ENCODE data around the gene NEO1. TPM values are rescaled to one million over a fixed set of nuclear protein-coding genes. Genes with fewer than 3 reads are reported as not detected.

The NEO1 gene
- total RNA-seq, 2 donors from 2014 or later: 7.0 to 8.1 TPM

DNA sequence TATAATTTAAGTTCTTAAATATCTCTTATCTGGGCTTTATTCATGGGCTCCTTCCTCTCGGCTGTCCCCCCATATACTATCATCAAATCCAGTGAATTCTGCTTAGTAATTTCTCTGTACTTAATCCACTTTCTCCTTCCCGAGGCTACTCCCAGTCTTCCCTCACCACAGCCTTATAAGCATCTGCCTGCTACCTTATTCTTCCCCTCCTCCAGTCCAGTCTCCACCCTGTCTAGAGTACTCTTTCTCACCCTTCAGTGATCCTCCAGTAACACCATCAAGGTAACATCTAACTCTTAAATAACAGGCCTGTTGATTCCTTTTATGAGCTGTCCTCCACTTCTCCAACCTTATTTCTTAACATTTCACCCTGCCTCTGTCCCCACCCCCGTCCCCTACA, 65.8 kb downstream of the NEO1 start:
- H3K4me1 Mint-ChIP-seq (ENCODE audit: low read depth): no peaks in the 10 kb centered on the region
- ATAC-seq (replicated peaks in 1 of 2) (no peak), DNase-seq (no peak)
- no peak overlapping the region for H3K4me3 Mint-ChIP-seq
- no peaks in the 10 kb centered on the region for H3K36me3 Mint-ChIP-seq (ENCODE audit: insufficient read depth in 2 of 2)
- H3K9me3 Mint-ChIP-seq: no peaks in the 10 kb centered on the region
- H3K27me3 Mint-ChIP-seq (ENCODE audit: low read depth): no peaks in the 10 kb centered on the region
- H3K27ac Mint-ChIP-seq: no peak overlapping the region

DNA sequence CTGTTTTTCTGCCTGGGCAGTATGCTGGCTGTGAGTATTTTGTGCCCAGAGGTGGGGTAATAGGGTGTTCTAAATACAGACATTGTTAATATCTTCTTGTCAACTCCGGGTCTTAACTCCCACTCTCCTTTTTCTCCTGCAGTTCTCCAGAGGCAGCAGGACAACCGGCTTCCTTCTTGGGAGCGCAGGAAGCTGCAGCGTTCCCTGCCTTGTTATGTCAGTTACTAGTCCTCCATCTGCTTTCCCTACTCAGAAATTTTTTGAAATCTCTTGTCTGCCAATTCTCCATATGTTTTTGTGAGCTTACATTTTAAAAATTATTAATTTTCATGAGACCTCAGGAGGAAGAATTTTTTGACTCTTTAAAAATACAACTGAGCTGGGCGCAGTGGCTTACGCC, 67.2 kb downstream of the NEO1 start:
- no peaks in the 10 kb centered on the region for H3K36me3 Mint-ChIP-seq (ENCODE audit: insufficient read depth in 2 of 2)
- no peaks in the 10 kb centered on the region for H3K4me1 Mint-ChIP-seq (ENCODE audit: low read depth)
- H3K27ac Mint-ChIP-seq: no peak overlapping the region
- no peaks in the 10 kb centered on the region for H3K9me3 Mint-ChIP-seq
- ATAC-seq (replicated peaks in 1 of 2): no peak
- no peak overlapping the region for H3K4me3 Mint-ChIP-seq
- no peaks in the 10 kb centered on the region for H3K27me3 Mint-ChIP-seq (ENCODE audit: low read depth)
- no peak for DNase-seq

DNA sequence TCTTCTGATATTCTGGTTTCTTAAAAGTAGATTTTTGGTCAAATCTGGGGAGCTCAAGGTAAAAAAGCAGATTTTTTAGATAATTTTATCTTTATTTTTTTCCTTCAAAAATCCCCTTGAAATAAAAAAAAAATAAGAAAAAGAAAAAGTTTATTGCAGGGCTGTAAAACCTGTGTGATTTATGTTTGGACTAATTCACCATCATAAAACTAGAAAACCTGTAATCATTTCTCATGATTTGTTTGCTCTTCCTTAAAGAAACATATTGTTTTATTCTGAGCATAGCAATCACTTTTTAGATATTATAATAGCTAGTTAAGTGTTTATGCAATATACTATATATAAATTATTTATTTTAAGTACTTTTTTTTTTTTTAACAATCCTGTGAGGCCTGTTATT, 68.0 kb downstream of the NEO1 start:
- H3K9me3 Mint-ChIP-seq: no peaks in the 10 kb centered on the region
- no peaks in the 10 kb centered on the region for H3K27me3 Mint-ChIP-seq (ENCODE audit: low read depth)
- H3K36me3 Mint-ChIP-seq (ENCODE audit: insufficient read depth in 2 of 2): no peaks in the 10 kb centered on the region
- no peak overlapping the region for H3K4me3 Mint-ChIP-seq
- ATAC-seq (replicated peaks in 1 of 2): no peak
- H3K27ac Mint-ChIP-seq: no peak overlapping the region
- no peaks in the 10 kb centered on the region for H3K4me1 Mint-ChIP-seq (ENCODE audit: low read depth)
- DNase-seq: no peak

DNA sequence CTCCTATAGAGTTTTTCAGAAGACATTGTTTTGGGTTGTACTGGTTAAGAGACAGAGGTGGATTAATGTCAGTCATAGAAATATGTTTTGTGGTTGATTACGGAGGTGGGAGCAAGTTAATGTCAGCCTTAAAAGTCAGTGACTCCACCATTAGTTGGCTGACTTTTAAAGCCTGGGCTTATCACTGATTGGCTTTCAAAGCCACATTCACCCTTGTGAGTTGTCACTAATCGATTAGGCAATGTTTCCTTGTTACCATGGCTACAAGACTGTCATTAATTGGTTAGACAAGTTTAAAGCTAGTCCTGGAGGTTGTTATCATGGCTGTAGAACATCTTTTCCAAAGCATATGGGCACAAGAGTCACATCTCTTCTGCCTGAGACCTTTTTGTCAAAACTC, 73.0 kb downstream of the NEO1 start:
- no peak overlapping the region for H3K4me3 Mint-ChIP-seq
- H3K4me1 Mint-ChIP-seq (ENCODE audit: low read depth): no peaks in the 10 kb centered on the region
- DNase-seq (no peak), ATAC-seq (replicated peaks in 1 of 2) (no peak)
- H3K9me3 Mint-ChIP-seq: no peaks in the 10 kb centered on the region
- H3K27me3 Mint-ChIP-seq (ENCODE audit: low read depth): no peaks in the 10 kb centered on the region
- H3K36me3 Mint-ChIP-seq (ENCODE audit: insufficient read depth in 2 of 2): no peaks in the 10 kb centered on the region
- no peak overlapping the region for H3K27ac Mint-ChIP-seq

DNA sequence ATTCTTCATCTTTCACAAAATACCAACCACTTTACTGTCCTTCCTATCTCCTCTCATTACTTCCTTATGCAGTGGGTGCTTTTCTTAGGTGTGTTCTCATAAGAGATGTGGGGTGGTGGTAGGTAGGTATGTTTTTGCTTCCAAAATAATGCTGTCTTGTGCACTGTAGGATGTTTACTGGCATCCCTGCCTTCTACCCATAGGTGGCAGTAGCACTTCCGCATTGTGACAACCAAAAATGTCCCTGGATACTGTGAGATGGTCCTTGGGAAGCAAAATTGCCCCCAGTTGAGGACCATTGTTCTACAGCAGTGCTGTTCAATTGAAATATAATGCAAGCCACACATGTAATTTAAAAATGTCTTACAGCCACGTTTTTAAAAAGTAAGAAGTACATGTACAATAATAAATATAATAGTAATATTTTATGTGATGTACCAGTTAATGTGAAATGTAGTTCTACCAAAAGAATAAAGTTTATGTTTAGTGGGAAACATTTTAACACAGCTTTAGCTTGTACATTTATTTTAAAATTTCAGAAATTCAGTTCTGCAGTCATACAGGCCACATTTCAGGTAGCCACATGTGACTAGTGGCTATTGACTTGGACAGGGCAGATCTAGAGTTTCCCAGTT, 75.2 kb downstream of the NEO1 start:
- DNase-seq (peak; percentile 14 to 29), ATAC-seq (replicated peaks in 1 of 2) (peak; percentile 58)
- Mint-ChIP-seq H3K27me3 (ENCODE audit: low read depth) (no peaks in the 10 kb centered on the region), H3K4me3 (no peak overlapping the region), H3K4me1 (ENCODE audit: low read depth) (no peaks in the 10 kb centered on the region), H3K36me3 (ENCODE audit: insufficient read depth in 2 of 2) (no peaks in the 10 kb centered on the region), H3K9me3 (no peaks in the 10 kb centered on the region), H3K27ac (no peak overlapping the region)

DNA sequence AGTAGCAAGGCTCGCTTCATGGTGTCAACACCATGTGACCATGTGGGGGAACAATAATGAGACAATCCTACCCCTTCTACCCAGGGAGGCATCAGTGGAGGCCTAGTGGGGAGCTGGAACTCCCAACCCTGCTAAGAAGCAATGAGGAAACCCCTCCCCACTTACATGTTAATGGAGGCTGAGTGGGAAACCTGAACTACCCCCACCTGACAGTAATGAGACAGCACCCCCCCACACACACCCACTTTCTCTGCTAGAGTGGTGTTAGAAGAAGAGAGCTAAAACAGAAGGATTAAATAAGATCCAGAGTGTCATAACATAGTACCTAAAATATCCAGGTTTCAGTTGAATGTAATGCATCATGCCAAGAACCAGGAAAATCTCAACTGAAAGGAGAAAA, 78.6 kb downstream of the NEO1 start:
- Mint-ChIP-seq H3K9me3 (no peaks in the 10 kb centered on the region), H3K27ac (no peak overlapping the region), H3K4me1 (ENCODE audit: low read depth) (no peaks in the 10 kb centered on the region), H3K4me3 (no peak overlapping the region), H3K27me3 (ENCODE audit: low read depth) (no peaks in the 10 kb centered on the region), H3K36me3 (ENCODE audit: insufficient read depth in 2 of 2) (no peaks in the 10 kb centered on the region)
- DNase-seq: no peak
- ATAC-seq (replicated peaks in 1 of 2): no peak

DNA sequence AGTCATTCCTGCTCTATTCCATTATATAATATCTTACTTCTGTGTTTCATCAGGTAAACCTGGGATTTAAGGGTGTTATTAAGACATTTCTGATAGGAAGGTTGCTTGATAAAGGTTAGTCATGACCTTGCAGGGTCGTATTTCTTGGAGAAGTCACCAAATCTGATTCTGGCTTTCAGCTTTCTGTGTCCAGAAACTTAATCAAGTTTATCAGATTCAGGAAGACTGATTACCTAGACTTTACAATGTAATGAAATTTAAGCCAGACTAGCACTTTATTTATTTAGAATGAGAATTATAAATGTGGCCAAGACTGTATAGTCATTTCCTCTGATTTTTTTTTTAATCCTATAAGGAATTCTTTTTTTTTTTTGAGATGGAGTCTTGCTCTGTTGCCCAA, 81.9 kb downstream of the NEO1 start:
- Mint-ChIP-seq H3K9me3 (no peaks in the 10 kb centered on the region), H3K36me3 (ENCODE audit: insufficient read depth in 2 of 2) (no peaks in the 10 kb centered on the region), H3K4me1 (ENCODE audit: low read depth) (no peaks in the 10 kb centered on the region), H3K27ac (no peak overlapping the region), H3K27me3 (ENCODE audit: low read depth) (no peaks in the 10 kb centered on the region), H3K4me3 (no peak overlapping the region)
- ATAC-seq (replicated peaks in 1 of 2) (no peak), DNase-seq (no peak)

DNA sequence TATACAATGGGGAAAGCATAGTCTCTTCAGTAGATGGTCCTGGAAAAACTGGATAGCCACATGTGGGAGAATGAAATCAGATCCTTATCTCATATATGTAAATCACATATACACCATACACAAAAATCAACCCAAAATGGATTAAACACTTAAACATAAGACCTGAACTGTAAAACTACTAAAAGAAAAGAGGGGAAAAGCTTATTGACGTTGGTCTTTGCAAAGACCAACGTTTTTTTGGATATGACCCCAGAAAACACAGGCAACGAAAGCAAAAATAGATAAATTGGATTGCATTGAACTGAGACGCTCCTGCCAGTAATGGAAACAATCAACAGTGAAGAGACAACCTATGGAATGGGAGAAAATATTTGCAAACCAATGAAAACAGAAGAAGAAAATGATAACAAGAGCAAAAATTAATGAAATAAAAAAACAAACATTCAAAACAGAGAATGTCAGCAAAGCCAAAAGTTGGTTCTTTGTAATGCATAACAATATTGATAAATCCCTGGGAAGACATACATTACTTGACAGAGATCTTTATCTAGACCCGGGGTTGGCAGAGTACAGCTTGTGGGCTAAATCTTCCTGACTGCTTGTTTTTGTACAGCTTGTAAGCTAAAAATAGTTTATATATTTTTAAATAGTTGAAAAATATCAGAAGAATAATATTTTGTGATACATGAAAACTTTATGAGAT, 86.9 kb downstream of the NEO1 start:
- H3K27ac Mint-ChIP-seq: no peak overlapping the region
- no peak overlapping the region for H3K4me3 Mint-ChIP-seq

DNA sequence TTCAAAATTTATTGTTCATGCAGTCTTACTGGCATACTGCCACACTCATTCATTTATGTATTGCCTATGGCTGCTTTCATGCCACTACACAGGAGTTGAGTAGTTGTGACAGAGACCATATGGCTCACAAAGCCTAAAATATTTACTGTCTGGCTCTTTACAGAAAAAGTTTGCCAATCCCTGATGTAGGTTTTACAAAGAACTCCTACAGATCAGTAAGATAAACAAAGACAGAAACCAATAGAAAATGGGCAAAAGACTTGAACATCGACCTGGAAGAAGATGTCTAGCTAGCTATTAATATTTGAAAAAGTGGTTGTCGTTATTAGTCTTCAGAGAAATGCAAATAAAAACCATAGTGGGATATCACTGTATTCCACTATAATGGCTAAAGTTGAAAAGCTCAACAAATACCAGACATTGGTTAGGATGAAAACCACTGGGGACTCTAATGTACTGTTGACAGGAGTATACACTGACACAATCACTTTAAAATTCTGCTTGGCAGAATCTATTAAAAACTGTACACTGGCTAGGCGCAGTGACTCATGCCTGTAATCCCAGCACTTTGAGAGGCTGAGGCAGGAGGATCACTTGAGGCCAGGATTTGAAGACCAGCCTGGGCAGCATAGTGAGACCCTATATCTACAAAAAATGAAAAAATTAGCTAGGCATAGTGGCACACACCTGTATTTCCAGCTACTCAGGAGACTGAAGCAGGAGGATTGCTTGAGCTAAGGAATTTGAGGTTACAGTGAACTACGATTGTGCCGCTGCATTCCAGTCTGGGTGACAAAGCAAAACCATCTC, 87.7 kb downstream of the NEO1 start:
- Mint-ChIP-seq H3K36me3 (ENCODE audit: insufficient read depth in 2 of 2) (peaks cover 0 to 3% of the 10 kb centered on the region in 2 donors), H3K4me1 (ENCODE audit: low read depth) (peaks cover 35% of the 10 kb centered on the region), H3K27me3 (ENCODE audit: low read depth) (no peaks in the 10 kb centered on the region), H3K27ac (no peak overlapping the region), H3K9me3 (peaks cover 0 to 2% of the 10 kb centered on the region in 2 donors), H3K4me3 (no peak overlapping the region)
- ATAC-seq (replicated peaks in 1 of 2) (no peak), DNase-seq (no peak)

More for the DNA sequence above, 86.9 kb downstream of the NEO1 start:
- Mint-ChIP-seq H3K4me1 (ENCODE audit: low read depth) (peaks cover 31% of the 10 kb centered on the region), H3K36me3 (ENCODE audit: insufficient read depth in 2 of 2) (peaks cover 0 to 3% of the 10 kb centered on the region in 2 donors), H3K27me3 (ENCODE audit: low read depth) (no peaks in the 10 kb centered on the region), H3K9me3 (peaks cover 0 to 2% of the 10 kb centered on the region in 2 donors)
- ATAC-seq (replicated peaks in 1 of 2) (no peak), DNase-seq (no peak)

DNA sequence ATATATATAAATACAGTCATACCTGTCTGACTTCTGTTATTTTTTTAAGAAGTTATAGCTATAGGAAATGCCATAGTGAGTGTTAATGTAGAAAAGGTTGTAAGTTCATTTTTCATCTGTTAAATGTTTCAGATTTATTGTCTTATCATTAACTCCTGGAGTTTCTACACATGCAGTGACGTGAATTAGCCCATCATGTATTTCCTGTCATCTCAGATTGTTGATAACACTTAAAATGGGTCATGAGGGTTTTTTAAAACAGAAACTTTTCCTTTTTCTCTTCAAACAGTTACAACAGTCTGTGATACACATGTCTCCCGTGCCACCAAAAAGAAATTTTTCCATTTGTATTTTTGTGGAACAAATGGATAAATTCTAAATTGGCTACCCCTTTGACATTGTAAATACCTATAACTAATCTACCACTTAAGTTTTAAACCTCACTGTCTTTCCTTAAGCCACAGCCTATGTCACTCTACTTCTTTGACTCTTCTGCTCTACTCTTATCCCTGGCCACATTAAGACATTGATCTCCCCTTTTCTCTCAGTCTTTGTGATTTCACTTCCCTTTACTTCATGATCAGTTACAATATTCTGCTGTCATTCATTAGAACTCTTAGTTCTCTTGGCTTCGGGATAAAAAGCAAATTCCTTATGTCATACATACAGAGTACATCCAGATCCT, 89.1 kb downstream of the NEO1 start:
- H3K27ac Mint-ChIP-seq: peak overlapping the region; percentile 75
- H3K9me3 Mint-ChIP-seq: peaks cover 0 to 2% of the 10 kb centered on the region in 2 donors
- peaks cover 0 to 3% of the 10 kb centered on the region in 2 donors for H3K36me3 Mint-ChIP-seq (ENCODE audit: insufficient read depth in 2 of 2)
- H3K27me3 Mint-ChIP-seq (ENCODE audit: low read depth): no peaks in the 10 kb centered on the region
- H3K4me3 Mint-ChIP-seq: peak overlapping the region; percentile 12 to 39
- H3K4me1 Mint-ChIP-seq (ENCODE audit: low read depth): peaks cover 35% of the 10 kb centered on the region
- ATAC-seq (replicated peaks in 1 of 2) (peak in 1 of 2 donors; percentile 56), DNase-seq (no peak)

DNA sequence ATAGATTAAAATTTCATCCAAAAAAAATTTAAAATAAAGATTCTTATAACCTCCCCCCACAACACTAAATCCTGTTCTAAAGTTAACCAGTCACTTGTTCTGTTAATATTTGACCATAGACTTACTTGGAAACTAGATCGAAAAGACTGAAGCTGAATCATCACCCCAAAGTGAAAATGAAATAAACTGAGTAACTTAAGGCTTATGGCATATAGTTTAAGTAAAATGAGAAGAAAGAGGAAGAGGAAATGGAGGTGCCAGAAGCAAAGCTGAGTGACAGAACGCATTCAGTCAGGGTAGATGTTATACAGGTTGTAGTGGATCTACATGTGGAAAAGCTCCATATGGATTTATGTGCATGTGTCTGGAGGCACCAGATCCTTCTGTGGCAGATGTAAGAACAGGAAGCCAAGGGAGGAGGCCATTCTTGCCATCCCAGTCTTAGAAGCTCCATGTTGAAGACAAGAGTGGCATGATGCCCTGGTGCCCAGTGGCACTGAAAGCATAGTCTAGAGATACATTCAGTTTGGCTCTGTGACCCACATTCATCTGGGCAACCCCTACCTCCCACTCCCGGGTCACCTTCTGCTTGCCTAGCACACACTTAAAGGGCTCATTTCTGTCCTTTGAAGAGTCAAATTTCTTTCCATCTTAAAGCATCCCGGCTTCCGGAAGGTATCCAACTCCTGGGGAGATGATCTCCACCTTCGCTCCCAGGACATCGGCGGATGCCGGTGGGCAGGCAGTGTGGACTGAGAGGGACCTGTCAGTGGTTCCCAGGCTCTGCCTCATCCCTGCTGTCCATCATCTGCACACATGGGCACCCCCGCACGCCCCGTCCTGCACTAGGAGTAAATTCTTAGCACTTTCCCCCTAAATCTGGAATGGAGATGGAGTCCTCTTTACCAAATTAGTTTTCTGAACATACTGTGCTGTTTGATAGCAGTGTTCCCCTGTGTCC, 90.8 kb downstream of the NEO1 start:
- Mint-ChIP-seq H3K9me3 (peaks cover 0 to 2% of the 10 kb centered on the region in 2 donors), H3K27me3 (ENCODE audit: low read depth) (no peaks in the 10 kb centered on the region), H3K36me3 (ENCODE audit: insufficient read depth in 2 of 2) (peaks cover 0 to 3% of the 10 kb centered on the region in 2 donors), H3K4me3 (peak overlapping the region; percentile 10 to 63), H3K27ac (peak overlapping the region; percentile 84), H3K4me1 (ENCODE audit: low read depth) (peaks cover 35% of the 10 kb centered on the region)
- DNase-seq (peak in 1 of 2 donors; percentile 13), ATAC-seq (replicated peaks in 1 of 2) (peak; percentile 75 to 82)

DNA sequence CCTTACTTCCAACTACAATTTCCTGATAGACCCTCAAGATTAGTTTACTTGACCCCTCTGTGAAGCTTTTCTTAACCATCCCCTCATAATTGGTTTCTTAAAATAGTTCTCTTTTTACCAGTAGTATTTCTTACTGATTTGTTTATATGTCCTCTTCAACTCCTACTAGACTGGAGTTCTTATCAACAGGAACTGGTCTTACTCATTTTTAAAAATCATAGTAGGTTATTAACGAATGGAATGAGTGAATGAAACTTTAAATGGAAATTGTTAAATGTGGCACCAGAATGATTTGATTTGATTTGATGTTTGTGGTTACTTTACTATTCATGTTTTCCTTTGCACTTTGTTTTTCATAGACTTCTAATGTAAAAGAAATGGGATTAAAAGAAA, 91.5 kb downstream of the NEO1 start:
- H3K4me3 Mint-ChIP-seq: peak overlapping the region in 1 of 2 donors; percentile 63
- peaks cover 35% of the 10 kb centered on the region for H3K4me1 Mint-ChIP-seq (ENCODE audit: low read depth)
- peaks cover 0 to 3% of the 10 kb centered on the region in 2 donors for H3K36me3 Mint-ChIP-seq (ENCODE audit: insufficient read depth in 2 of 2)
- H3K27me3 Mint-ChIP-seq (ENCODE audit: low read depth): no peaks in the 10 kb centered on the region
- no peak for DNase-seq
- peak in 1 of 2 donors; percentile 24 for ATAC-seq (replicated peaks in 1 of 2)
- peak overlapping the region; percentile 84 for H3K27ac Mint-ChIP-seq
- H3K9me3 Mint-ChIP-seq: peaks cover 0 to 2% of the 10 kb centered on the region in 2 donors
